ENCODE results near the gene PPM1N.

- TF ChIP-seq EZH2phosphoT487 (IDR thresholded peaks at IDR 0.05; ENCODE audit: insufficient read depth, low read depth) (no peak), EZH2 (IDR thresholded peaks at IDR 0.05; ENCODE audit: insufficient read depth, poor library complexity, severe bottlenecking) (no peak)
Observed at GRCh38 chr19:45512881-45513483, 14.7 kb downstream of the PPM1N start.
